ENCODE measurements around the gene USP4.

GRCh38 chr3:49339941-49340800, at the start of gene USP4:
- TF ChIP-seq YY1 (IDR thresholded peaks at IDR 0.05; ENCODE audit: insufficient read depth, insufficient read length) (no peak), ZNF274 (IDR thresholded peaks at IDR 0.05; ENCODE audit: low read depth, low read length) (no peak)
